Trophoblast cell (in vitro differentiated cells and primary cell): ENCODE data around the gene TRIM71.

Experiments used
- DNase-seq, 2 donors: peaks; one replicate each; pipeline ENCODE4 v3.0.0-alpha.2; 2016
- H2AFZ ChIP-seq: 2 replicates; pipeline ENCODE4 v1.6.1; 2013; ENCODE audit warnings: low read length, moderate library complexity, mild to moderate bottlenecking; ENCODE audit not compliant: insufficient read depth, poor library complexity
- H2AK5ac ChIP-seq: 2 replicates; pipeline ENCODE4 v1.6.1; 2013; ENCODE audit warnings: mild to moderate bottlenecking, low read length
- H2BK120ac ChIP-seq: 2 replicates; pipeline ENCODE4 v1.6.1; 2013; ENCODE audit warnings: low read length, mild to moderate bottlenecking, moderate library complexity; ENCODE audit not compliant: insufficient read depth, poor library complexity
- H2BK12ac ChIP-seq: 2 replicates; pipeline ENCODE4 v1.6.1; 2013; ENCODE audit warnings: mild to moderate bottlenecking, low read length, moderate library complexity
- H2BK5ac ChIP-seq: 2 replicates; pipeline ENCODE4 v1.6.1; 2013; ENCODE audit warnings: low read length, low read depth, moderate library complexity, mild to moderate bottlenecking; ENCODE audit not compliant: poor library complexity
- H3K14ac ChIP-seq: 2 replicates; pipeline ENCODE4 v1.6.1; 2013; ENCODE audit warnings: mild to moderate bottlenecking, low read length
- H3K18ac ChIP-seq: 2 replicates; pipeline ENCODE4 v1.6.1; 2013; ENCODE audit warnings: mild to moderate bottlenecking, low read length
- H3K23ac ChIP-seq: 2 replicates; pipeline ENCODE4 v1.6.1; 2013; ENCODE audit warnings: low read length
- H3K27ac ChIP-seq: 2 replicates; pipeline ENCODE4 v1.5.1; 2013; ENCODE audit warnings: low read depth, mild to moderate bottlenecking, inconsistent platforms, low read length, moderate library complexity
- H3K27me3 ChIP-seq: 2 replicates; pipeline ENCODE4 v1.6.1; 2013; ENCODE audit warnings: inconsistent platforms, mild to moderate bottlenecking, low read length, moderate library complexity; ENCODE audit not compliant: insufficient read depth
- H3K36me3 ChIP-seq, 2 experiments: 1 replicate in 1 of 2; 2 replicates in 1 of 2; pipeline ENCODE4 v1.6.1; 2013; ENCODE audit warnings: low read length in 2 of 2, mild to moderate bottlenecking in 2 of 2, moderate library complexity in 1 of 2; ENCODE audit not compliant: insufficient read depth in 2 of 2, control insufficient read depth in 1 of 2
- H3K4ac ChIP-seq: 2 replicates; pipeline ENCODE4 v1.6.1; 2013; ENCODE audit warnings: low read depth, mild to moderate bottlenecking, low read length, moderate library complexity
- H3K4me1 ChIP-seq, 2 experiments: 1 replicate in 1 of 2; 2 replicates in 1 of 2; pipeline ENCODE4 v1.6.1; 2013; ENCODE audit warnings: low read length in 2 of 2, mild to moderate bottlenecking in 2 of 2, moderate library complexity in 1 of 2; ENCODE audit not compliant: insufficient read depth in 2 of 2, control insufficient read depth in 1 of 2
- H3K4me2 ChIP-seq: 2 replicates; pipeline ENCODE4 v1.6.1; 2013; ENCODE audit warnings: inconsistent platforms, mild to moderate bottlenecking, low read length, moderate library complexity
- H3K4me3 ChIP-seq: 2 replicates; pipeline ENCODE4 v1.5.1; 2013; ENCODE audit warnings: mild to moderate bottlenecking, low read depth, low read length, inconsistent platforms
- H3K79me1 ChIP-seq: one replicate; pipeline ENCODE4 v1.6.1; 2013; ENCODE audit warnings: low read length
- H3K79me2 ChIP-seq: 2 replicates; pipeline ENCODE4 v1.6.1; 2013; ENCODE audit warnings: low read length, mild to moderate bottlenecking; ENCODE audit not compliant: control insufficient read depth, insufficient read depth, poor library complexity
- H3K9ac ChIP-seq: 2 replicates; pipeline ENCODE4 v1.6.1; 2013; ENCODE audit warnings: mild to moderate bottlenecking, low read length
- H3K9me3 ChIP-seq: 2 replicates; pipeline ENCODE4 v1.6.1; 2013; ENCODE audit warnings: low read depth, mild to moderate bottlenecking, control low read depth, inconsistent platforms, low read length; ENCODE audit not compliant: insufficient read depth
- H4K12ac ChIP-seq: 2 replicates; pipeline ENCODE4 v1.6.1; 2013; ENCODE audit warnings: low read depth, mild to moderate bottlenecking, low read length, moderate library complexity
- H4K8ac ChIP-seq: 2 replicates; pipeline ENCODE4 v1.6.1; 2013; ENCODE audit warnings: low read depth, mild to moderate bottlenecking, low read length, moderate library complexity
- H4K91ac ChIP-seq: one replicate; pipeline ENCODE4 v1.6.1; 2013; ENCODE audit warnings: low read depth, mild to moderate bottlenecking, low read length, moderate library complexity
- WGBS: extraction: QIAGEN DNeasy Blood & Tissue Kit; methylation state at CpG from one replicate; pipeline ENCODE4 v1.1.7; 2013; ENCODE audit warnings: missing lambda C conversion rate; ENCODE audit not compliant: insufficient read length, insufficient coverage; ENCODE audit errors: extremely low coverage; 5-methylcytosine and 5-hydroxymethylcytosine counted together

The TRIM71 gene

DNA sequence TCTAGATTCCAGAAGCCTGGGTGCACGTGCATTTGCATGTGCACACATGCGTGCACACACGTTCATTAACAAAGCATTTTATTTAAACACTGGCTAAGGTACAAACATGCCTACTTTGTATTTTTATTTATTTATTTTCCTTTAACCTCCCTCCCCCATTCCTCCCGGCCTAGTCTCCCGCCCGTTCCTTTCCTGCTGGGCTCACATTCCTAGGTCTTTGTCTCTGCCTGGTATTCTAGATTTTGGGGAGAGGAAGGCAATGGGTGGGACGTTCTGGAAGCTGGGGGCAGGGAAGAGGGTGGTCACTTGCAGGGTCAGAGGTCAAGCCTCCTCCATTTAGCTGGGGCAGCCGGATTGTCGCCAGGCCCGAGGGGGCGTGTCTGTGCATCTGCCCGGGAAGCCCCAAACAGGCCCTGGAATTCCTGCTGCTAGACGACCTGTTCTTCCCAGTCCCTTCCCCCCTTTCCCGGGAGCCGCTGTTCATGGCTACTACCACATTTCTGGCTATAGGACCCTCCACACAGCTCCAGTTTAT is 51.8 kb downstream of the TRIM71 start:
- peaks cover 6 to 8% of the 10 kb centered on the region in 2 experiments for H3K36me3 ChIP-seq
- peak overlapping the region; percentile 86 for H2BK5ac ChIP-seq
- no peak overlapping the region for H4K12ac ChIP-seq
- H3K9ac ChIP-seq: no peak overlapping the region
- H3K9me3 ChIP-seq: no peaks in the 10 kb centered on the region
- H3K27ac ChIP-seq: peak overlapping the region; percentile 90
- H3K4ac ChIP-seq: peak overlapping the region; percentile 44
- H2AK5ac ChIP-seq: no peak overlapping the region
- H2BK120ac ChIP-seq: peak overlapping the region; percentile 70
- H3K18ac ChIP-seq: no peak overlapping the region
- DNase-seq: no peak
- H3K79me2 ChIP-seq: peaks cover 32% of the 10 kb centered on the region
- H3K14ac ChIP-seq: no peak overlapping the region
- H3K4me1 ChIP-seq: peaks cover 37 to 47% of the 10 kb centered on the region in 2 experiments
- no peak overlapping the region for H3K4me3 ChIP-seq
- peaks cover 21% of the 10 kb centered on the region for H3K79me1 ChIP-seq
- no peaks in the 10 kb centered on the region for H3K27me3 ChIP-seq
- H2BK12ac ChIP-seq: peak overlapping the region; percentile 79
- WGBS: no CpG with 5 or more reads among the region's 15 CpGs
- H2AFZ ChIP-seq: peak overlapping the region; percentile 27
- H3K4me2 ChIP-seq: peak overlapping the region; percentile 35
- H3K23ac ChIP-seq: no peak overlapping the region
- H4K8ac ChIP-seq: peak overlapping the region; percentile 67
- H4K91ac ChIP-seq: no peak overlapping the region

DNA sequence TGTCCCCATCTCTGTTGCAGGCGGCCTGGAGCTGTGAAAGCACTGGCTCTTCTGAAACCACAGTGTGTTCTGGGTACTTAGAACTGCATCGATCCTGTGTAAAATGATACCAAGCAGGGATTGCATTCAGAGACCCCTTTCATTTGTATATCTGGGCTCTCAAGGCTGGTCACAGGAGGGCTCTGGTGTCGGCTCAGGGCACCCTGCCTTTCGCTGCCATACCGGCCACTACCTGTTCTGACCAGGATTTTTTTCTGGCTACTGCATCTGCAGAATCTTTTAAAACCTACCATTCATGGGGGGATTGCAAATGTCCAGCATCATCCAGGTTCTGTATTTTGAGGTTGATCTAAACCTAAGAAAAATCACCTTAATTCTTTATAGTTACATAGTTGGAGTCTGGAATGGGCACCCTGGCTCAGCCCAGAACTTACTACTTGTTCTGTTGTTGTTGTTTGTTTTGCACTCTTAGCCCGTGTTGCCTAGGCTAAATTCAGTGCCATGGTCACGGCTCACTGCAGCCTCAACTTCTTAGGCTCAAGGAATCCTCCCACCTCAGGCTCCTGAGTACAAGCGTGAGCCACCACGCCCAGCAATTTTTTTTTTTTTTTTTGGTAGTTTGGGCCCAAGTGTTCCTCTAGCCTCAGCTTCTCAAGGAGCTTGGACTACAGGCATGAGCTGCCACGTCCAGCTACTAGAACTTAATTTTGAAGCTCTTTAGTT is 52.7 kb downstream of the TRIM71 start:
- H3K4me3 ChIP-seq: no peak overlapping the region
- no peak for DNase-seq
- WGBS: no CpG with 5 or more reads among the region's 10 CpGs
- H3K9me3 ChIP-seq: no peaks in the 10 kb centered on the region
- peak overlapping the region; percentile 12 for H2BK5ac ChIP-seq
- H4K12ac ChIP-seq: no peak overlapping the region
- peaks cover 31 to 45% of the 10 kb centered on the region in 2 experiments for H3K4me1 ChIP-seq
- H3K27me3 ChIP-seq: no peaks in the 10 kb centered on the region
- H2AFZ ChIP-seq: no peak overlapping the region
- H3K36me3 ChIP-seq: peaks cover 7 to 11% of the 10 kb centered on the region in 2 experiments
- H4K91ac ChIP-seq: peak overlapping the region; percentile 50
- H3K27ac ChIP-seq: peak overlapping the region; percentile 56
- peak overlapping the region; percentile 52 for H2BK120ac ChIP-seq
- H3K79me1 ChIP-seq: peaks cover 15% of the 10 kb centered on the region
- H4K8ac ChIP-seq: no peak overlapping the region
- peak overlapping the region; percentile 96 for H3K4ac ChIP-seq
- H3K14ac ChIP-seq: peak overlapping the region; percentile 49
- H3K18ac ChIP-seq: peak overlapping the region; percentile 33
- H2AK5ac ChIP-seq: peak overlapping the region; percentile 51
- H2BK12ac ChIP-seq: peak overlapping the region; percentile 77
- H3K4me2 ChIP-seq: no peak overlapping the region
- H3K23ac ChIP-seq: no peak overlapping the region
- H3K79me2 ChIP-seq: peaks cover 32% of the 10 kb centered on the region
- H3K9ac ChIP-seq: no peak overlapping the region

DNA sequence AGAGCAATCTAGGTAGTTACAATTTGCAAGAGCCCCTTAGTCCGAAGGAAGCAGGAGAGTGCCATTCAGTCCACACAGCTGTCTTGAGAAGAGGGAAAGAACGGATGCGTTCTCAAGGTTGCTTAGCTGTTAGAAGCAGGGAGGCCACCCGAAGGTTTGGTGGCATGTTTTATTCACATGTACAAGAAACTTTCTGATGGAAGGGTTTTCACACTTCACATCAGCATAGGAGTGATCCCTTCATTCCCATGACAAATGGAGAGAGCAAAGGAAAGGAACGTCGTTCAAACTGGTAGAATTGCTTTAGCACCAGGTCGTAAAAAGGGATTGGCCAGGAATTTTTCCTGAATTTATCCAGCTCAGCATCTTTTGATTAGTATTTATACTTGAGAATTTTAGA is 53.5 kb downstream of the TRIM71 start:
- peaks cover 25 to 39% of the 10 kb centered on the region in 2 experiments for H3K4me1 ChIP-seq
- H3K4me3 ChIP-seq: no peak overlapping the region
- no peak overlapping the region for H3K9ac ChIP-seq
- H2AK5ac ChIP-seq: no peak overlapping the region
- H4K8ac ChIP-seq: no peak overlapping the region
- H4K12ac ChIP-seq: no peak overlapping the region
- H2BK5ac ChIP-seq: no peak overlapping the region
- H2AFZ ChIP-seq: no peak overlapping the region
- no peaks in the 10 kb centered on the region for H3K27me3 ChIP-seq
- H3K79me1 ChIP-seq: peaks cover 13% of the 10 kb centered on the region
- no peak overlapping the region for H3K23ac ChIP-seq
- H3K27ac ChIP-seq: no peak overlapping the region
- no peaks in the 10 kb centered on the region for H3K9me3 ChIP-seq
- H3K4me2 ChIP-seq: no peak overlapping the region
- H3K18ac ChIP-seq: no peak overlapping the region
- H3K14ac ChIP-seq: no peak overlapping the region
- H2BK12ac ChIP-seq: peak overlapping the region; percentile 25
- DNase-seq: no peak
- H3K36me3 ChIP-seq: peaks cover 11 to 16% of the 10 kb centered on the region in 2 experiments
- WGBS: no CpG with 5 or more reads among the region's 7 CpGs
- peak overlapping the region; percentile 5 for H4K91ac ChIP-seq
- H3K4ac ChIP-seq: peak overlapping the region; percentile 95
- peaks cover 33% of the 10 kb centered on the region for H3K79me2 ChIP-seq
- no peak overlapping the region for H2BK120ac ChIP-seq

DNA sequence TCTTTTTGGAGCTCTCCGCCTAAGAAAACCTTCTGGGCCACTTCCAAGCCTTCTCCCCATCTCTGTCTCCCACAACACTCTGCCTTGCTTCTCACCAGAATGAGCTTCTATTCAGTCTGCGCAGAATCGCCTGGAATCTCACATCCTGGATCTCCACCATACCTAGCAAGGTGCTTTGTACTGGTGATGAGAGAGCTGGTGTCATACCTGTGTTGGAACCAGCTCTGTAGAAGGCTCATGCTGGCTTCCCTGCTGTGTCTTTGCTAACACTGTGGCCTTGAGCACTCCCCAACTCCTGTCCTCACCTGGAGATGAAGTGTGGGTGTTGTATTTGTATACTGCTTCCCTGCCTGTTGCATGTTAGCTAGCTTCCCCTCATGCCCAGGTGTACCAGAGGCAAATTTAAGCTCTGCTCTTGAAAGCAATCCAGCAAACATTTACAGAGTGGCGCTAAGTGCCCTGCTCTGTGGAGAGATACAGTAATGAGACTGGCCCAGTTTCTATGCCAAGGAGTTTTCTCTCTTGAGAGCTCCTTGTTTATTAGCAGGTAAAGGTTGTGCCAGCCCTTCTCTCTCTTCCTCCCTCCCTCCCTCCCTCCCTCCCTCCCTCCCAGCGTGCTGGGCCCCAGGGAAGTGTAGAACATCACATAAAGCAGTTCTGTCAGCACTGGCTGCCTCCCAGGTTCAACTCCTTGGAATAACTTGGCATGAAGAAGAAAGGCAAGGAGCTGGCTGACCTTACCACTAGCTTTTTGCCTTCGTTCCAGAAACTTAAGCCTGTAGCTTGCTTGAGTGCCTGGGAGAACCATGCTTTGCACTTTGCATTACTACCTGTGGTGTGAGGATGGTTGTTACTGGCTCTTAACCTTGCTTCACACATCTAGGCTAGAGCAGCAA is 54.9 kb downstream of the TRIM71 start:
- Histone ChIP-seq H3K4me3 (no peak overlapping the region), H3K23ac (no peak overlapping the region), H3K4me2 (no peak overlapping the region), H3K27ac (no peak overlapping the region), H4K12ac (no peak overlapping the region), H3K18ac (no peak overlapping the region), H2BK120ac (no peak overlapping the region), H3K27me3 (no peaks in the 10 kb centered on the region), H4K8ac (no peak overlapping the region), H4K91ac (no peak overlapping the region), H2AFZ (no peak overlapping the region), H3K9me3 (no peaks in the 10 kb centered on the region), H2AK5ac (no peak overlapping the region), H2BK5ac (no peak overlapping the region), H3K79me2 (peaks cover 26% of the 10 kb centered on the region), H3K9ac (no peak overlapping the region), H3K14ac (no peak overlapping the region), H3K4ac (peak overlapping the region; percentile 87), H2BK12ac (no peak overlapping the region), H3K36me3 (peaks cover 13 to 16% of the 10 kb centered on the region in 2 experiments), H3K79me1 (peaks cover 13% of the 10 kb centered on the region), H3K4me1 (peaks cover 21 to 31% of the 10 kb centered on the region in 2 experiments)
- WGBS: no CpG with 5 or more reads among the region's 6 CpGs
- DNase-seq: no peak
